ENCODE measurements around the gene KLHL36. TPM values are rescaled to one million over a fixed set of nuclear protein-coding genes. Genes with fewer than 3 reads are reported as not detected.

The KLHL36 gene
- total RNA-seq, 2 donors from 2014 or later = 44.2 to 59.2 TPM

DNA sequence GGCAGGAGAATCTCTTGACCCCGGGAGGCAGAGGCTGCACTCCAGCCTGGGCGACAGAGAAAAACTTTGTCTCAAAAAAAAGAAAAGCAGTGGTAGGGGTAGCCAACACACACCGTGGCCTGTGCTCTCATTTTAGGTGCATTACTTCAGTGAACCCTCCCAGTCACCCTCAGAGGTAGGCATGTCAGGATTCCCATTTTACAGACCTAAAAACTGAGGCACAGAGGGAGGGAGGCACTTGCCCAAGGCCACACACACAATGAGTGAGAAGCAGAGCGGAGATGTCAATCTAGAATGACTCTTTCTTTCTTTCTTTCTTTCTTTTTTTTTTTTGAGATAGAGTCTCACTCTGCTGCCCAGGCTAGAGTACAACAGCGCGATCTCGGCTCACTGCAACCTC, 35.6 kb upstream of the KLHL36 start:
- H3K4me3 ChIP-seq (ENCODE audit: low read length) = no peak overlapping the region
- 92 to 100% methylated on average over 4 to 7 of the region's 7 CpGs for WGBS, 2 experiments (ENCODE audit: insufficient coverage in 1 of 2, insufficient read length in 1 of 2)
- H3K4me1 ChIP-seq (ENCODE audit: control insufficient read depth, insufficient read depth, low read length) = no peaks in the 10 kb centered on the region
- no peaks in the 10 kb centered on the region for H3K9me3 ChIP-seq (ENCODE audit: control insufficient read depth, low read length)
- no peak overlapping the region for H3K27ac Mint-ChIP-seq
- no peak overlapping the region for H3K9ac ChIP-seq (ENCODE audit: extremely low read depth, low read length, poor library complexity, severe bottlenecking)
- H3K4me3 Mint-ChIP-seq = no peak overlapping the region
- TF ChIP-seq, protein P1, sequence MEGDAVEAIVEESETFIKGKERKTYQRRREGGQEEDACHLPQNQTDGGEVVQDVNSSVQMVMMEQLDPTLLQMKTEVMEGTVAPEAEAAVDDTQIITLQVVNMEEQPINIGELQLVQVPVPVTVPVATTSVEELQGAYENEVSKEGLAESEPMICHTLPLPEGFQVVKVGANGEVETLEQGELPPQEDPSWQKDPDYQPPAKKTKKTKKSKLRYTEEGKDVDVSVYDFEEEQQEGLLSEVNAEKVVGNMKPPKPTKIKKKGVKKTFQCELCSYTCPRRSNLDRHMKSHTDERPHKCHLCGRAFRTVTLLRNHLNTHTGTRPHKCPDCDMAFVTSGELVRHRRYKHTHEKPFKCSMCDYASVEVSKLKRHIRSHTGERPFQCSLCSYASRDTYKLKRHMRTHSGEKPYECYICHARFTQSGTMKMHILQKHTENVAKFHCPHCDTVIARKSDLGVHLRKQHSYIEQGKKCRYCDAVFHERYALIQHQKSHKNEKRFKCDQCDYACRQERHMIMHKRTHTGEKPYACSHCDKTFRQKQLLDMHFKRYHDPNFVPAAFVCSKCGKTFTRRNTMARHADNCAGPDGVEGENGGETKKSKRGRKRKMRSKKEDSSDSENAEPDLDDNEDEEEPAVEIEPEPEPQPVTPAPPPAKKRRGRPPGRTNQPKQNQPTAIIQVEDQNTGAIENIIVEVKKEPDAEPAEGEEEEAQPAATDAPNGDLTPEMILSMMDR (conservative IDR thresholded peaks at IDR 0.05) = no peak
- peaks cover 19% of the 10 kb centered on the region for H3K27me3 Mint-ChIP-seq (ENCODE audit: insufficient read depth)
- H3K27me3 ChIP-seq (ENCODE audit: control insufficient read depth, insufficient read depth, low read length, poor library complexity, severe bottlenecking) = peaks cover 13% of the 10 kb centered on the region
- no peak for DNase-seq
- H3K27ac ChIP-seq (ENCODE audit: low read depth, low read length) = no peak overlapping the region
- H3K9me3 Mint-ChIP-seq = no peaks in the 10 kb centered on the region
- peaks cover 4% of the 10 kb centered on the region for H3K36me3 Mint-ChIP-seq (ENCODE audit: low read depth)
- peaks cover 6% of the 10 kb centered on the region for H3K4me1 Mint-ChIP-seq
- H3K36me3 ChIP-seq (ENCODE audit: control insufficient read depth, insufficient read depth, low read length) = no peaks in the 10 kb centered on the region

DNA sequence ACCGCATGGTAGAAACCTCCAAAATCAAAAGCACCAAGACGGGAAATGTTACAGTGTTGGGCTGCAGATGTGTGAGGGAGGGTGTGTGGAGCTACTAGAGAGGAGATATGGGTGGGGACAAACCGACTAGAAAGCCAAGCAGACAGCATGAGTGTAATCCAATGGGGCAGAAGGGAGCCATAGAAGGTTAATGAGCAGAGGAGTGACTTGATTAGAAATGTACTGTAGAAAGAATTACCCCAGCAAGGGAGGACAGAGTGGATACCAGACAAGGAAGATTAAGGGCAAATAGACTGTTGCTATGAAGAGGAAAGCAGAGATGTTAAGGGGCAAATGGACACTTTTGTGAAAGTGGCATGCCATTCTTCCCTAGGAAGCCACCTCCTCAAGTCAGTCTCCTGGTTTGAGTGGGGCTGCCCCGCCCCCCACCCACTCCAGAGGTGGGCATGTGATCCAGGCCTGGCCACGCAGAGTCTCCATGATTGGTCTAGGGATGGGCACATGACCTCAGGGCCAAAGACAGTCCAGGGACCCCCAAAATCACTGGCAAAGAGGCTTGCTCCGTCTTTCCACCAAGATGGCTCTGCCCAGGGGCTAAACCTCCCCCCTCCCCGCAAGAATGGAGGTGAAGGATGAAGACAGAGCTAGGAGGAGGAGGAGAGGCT, 34.8 kb upstream of the KLHL36 start:
- no peak overlapping the region for H3K9ac ChIP-seq (ENCODE audit: extremely low read depth, low read length, poor library complexity, severe bottlenecking)
- TF ChIP-seq, protein P1 (conservative IDR thresholded peaks at IDR 0.05) = no peak
- no peaks in the 10 kb centered on the region for H3K4me1 ChIP-seq (ENCODE audit: control insufficient read depth, insufficient read depth, low read length)
- H3K27me3 Mint-ChIP-seq (ENCODE audit: insufficient read depth) = peaks cover 19% of the 10 kb centered on the region
- H3K36me3 ChIP-seq (ENCODE audit: control insufficient read depth, insufficient read depth, low read length) = no peaks in the 10 kb centered on the region
- peaks cover 13% of the 10 kb centered on the region for H3K27me3 ChIP-seq (ENCODE audit: control insufficient read depth, insufficient read depth, low read length, poor library complexity, severe bottlenecking)
- no peaks in the 10 kb centered on the region for H3K9me3 Mint-ChIP-seq
- 90 to 94% methylated on average over 6 to 7 of the region's 7 CpGs for WGBS, 2 experiments (ENCODE audit: insufficient coverage in 1 of 2, insufficient read length in 1 of 2)
- peaks cover 4% of the 10 kb centered on the region for H3K36me3 Mint-ChIP-seq (ENCODE audit: low read depth)
- no peaks in the 10 kb centered on the region for H3K9me3 ChIP-seq (ENCODE audit: control insufficient read depth, low read length)
- H3K4me1 Mint-ChIP-seq = peaks cover 6% of the 10 kb centered on the region
- H3K4me3 ChIP-seq (ENCODE audit: low read length) = no peak overlapping the region
- DNase-seq = no peak
- H3K27ac Mint-ChIP-seq = no peak overlapping the region
- H3K4me3 Mint-ChIP-seq = no peak overlapping the region
- H3K27ac ChIP-seq (ENCODE audit: low read depth, low read length) = no peak overlapping the region

DNA sequence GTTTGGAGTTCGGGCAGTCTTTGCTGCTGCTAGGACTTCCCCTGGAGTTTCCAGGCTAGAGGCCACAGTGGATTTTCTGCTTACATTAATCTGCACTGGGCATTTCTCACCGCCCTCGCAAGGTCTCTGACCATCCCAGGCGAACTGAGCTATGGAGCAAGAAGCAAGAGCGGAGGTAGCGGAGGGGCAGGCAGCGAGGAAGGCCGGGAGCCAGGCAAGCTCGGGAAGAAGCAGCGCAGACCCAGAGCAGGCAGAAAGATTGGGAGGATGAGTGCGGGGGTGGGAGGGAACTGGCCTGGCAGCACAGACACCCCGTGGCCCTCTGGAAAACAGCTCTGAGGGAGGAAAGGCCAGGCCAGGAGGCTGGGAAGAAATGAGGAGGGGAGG, 34.2 kb upstream of the KLHL36 start:
- Histone ChIP-seq H3K27me3 (ENCODE audit: control insufficient read depth, insufficient read depth, low read length, poor library complexity, severe bottlenecking) (peaks cover 13% of the 10 kb centered on the region), H3K4me3 (ENCODE audit: low read length) (no peak overlapping the region), H3K9ac (ENCODE audit: extremely low read depth, low read length, poor library complexity, severe bottlenecking) (no peak overlapping the region), H3K27ac (ENCODE audit: low read depth, low read length) (no peak overlapping the region), H3K4me1 (ENCODE audit: control insufficient read depth, insufficient read depth, low read length) (no peaks in the 10 kb centered on the region), H3K36me3 (ENCODE audit: control insufficient read depth, insufficient read depth, low read length) (no peaks in the 10 kb centered on the region), H3K9me3 (ENCODE audit: control insufficient read depth, low read length) (no peaks in the 10 kb centered on the region)
- no peak overlapping the region for H3K27ac Mint-ChIP-seq
- WGBS, 2 experiments (ENCODE audit: insufficient coverage in 1 of 2, insufficient read length in 1 of 2) = 83 to 86% methylated on average over 11 to 12 of the region's 12 CpGs
- DNase-seq = no peak
- H3K4me1 Mint-ChIP-seq = peaks cover 11% of the 10 kb centered on the region
- no peak overlapping the region for H3K4me3 Mint-ChIP-seq
- no peaks in the 10 kb centered on the region for H3K9me3 Mint-ChIP-seq
- H3K36me3 Mint-ChIP-seq (ENCODE audit: low read depth) = peaks cover 4% of the 10 kb centered on the region
- peaks cover 19% of the 10 kb centered on the region for H3K27me3 Mint-ChIP-seq (ENCODE audit: insufficient read depth)
- TF ChIP-seq, protein P1 (conservative IDR thresholded peaks at IDR 0.05) = no peak

Data from endodermal cell (in vitro differentiated cells).